NCI-H1694 (cell line): ENCODE data around the gene NRG3.

Experiments used
- DNase-seq: peaks from one replicate; lab custom pipeline; 2025; lab: John Stamatoyannopoulos, UW

NRG3 gene

GRCh38 chr10:83007510-83007909 lies 1132.5 kb downstream of the NRG3 start:
- no peak for DNase-seq

GRCh38 chr10:83012866-83013265 lies 1137.9 kb downstream of the NRG3 start:
- no peak for DNase-seq

DNA sequence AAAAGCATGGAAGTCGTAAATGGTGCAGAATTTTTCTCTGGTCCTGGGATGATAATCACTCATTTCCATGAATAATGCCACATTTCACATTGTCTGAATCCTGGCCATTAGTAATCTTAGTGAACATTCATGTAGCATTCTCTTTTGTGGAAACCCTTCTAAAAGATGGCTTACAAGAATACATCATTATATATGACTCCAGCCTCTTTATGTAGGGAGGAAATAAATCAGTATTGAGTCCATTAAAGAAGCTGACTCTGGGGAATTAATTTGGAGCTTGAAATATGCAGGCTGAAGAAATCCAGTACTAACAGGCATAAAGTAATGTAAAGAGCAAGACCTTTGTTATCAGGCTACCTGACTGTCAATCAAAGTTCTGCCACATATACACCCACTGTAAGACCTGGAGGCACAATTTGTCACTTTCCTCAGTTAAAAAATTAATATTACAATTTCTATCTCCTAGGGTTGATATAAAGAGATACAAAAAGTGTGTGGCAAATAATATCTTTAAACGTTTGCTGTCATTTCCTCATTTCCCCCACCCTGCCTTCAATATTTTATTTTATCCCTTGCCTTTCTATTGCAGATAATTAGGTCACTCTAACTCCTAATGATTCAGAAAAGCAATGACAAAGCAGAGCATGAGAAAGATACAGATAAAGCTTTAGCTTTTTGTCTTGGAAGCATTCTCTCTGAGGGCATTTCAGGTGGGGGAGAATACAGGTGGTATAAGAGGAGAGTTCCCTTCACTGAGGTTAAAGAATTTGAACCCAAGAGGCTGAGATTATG lies 1142.3 kb downstream of the NRG3 start:
- no peak for DNase-seq

DNA sequence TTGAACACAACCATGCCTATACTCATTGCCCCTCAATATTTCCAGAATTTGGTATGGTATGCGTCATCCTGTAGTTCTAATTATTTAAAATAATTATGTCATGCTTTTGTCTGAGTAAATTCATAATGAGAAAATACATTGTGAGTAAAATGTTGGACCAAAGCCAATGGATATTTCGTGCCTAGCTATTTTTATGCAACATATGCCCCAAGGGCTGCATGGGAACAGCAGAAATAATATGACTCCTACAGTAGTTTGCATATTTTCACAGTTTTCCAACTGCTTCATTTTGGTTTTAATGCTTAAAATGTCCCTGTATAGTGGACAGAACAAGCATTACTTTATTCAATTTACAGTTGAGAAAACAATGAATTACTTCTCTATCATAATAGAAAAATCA lies 1148.7 kb downstream of the NRG3 start:
- peak; percentile 13 for DNase-seq
